Tibial artery (tissue), 4 donors: ENCODE results near the gene FAM13A.

Experiments
- DNase-seq, 2 donors: peaks; one replicate each; pipeline ENCODE4 v3.0.0-alpha.2; 2019
- H3K27ac ChIP-seq, 2 donors: fragments of 200-600 bp; sonication (generic) in 1 of 2; 1 replicate in 1 of 2; 2 replicates in 1 of 2; pipeline ENCODE4 v1.5.1; 2018 to 2019; ENCODE audit warnings: mild to moderate bottlenecking in 1 of 2
- H3K27me3 ChIP-seq, 2 donors: fragments of 200-600 bp; sonication (generic) in 1 of 2; one replicate each; pipeline versions ENCODE4 v1.5.1 to v1.6.0; 2016 to 2019
- H3K36me3 ChIP-seq, 3 donors: fragments of 200-600 bp; sonication (generic) in 2 of 3; one replicate each; pipeline ENCODE4 v1.5.1; 2016 to 2019; ENCODE audit warnings: mild to moderate bottlenecking in 2 of 3
- H3K4me1 ChIP-seq, 4 donors: fragments of 200-600 bp; sonication (generic) in 2 of 4; 1 replicate in 3 of 4; 2 replicates in 1 of 4; pipeline ENCODE4 v1.5.1; 2016 to 2019
- H3K4me3 ChIP-seq, 2 donors: fragments of 200-600 bp; sonication (generic) in 1 of 2; 1 replicate in 1 of 2; 2 replicates in 1 of 2; pipeline ENCODE4 v1.5.1; 2018 to 2019; ENCODE audit warnings: mild to moderate bottlenecking in 2 of 2
- H3K9me3 ChIP-seq, 3 donors: fragments of 200-600 bp; sonication (generic) in 1 of 3; one replicate each; pipeline ENCODE4 v1.5.1; 2016 to 2019
- CTCF ChIP-seq, 2 experiments: fragments of 200-600 bp in 1 of 2; fragments of 450-650 bp in 1 of 2; IDR thresholded peaks; one replicate each; pipeline ENCODE4 v1.5.1; 2017 to 2019; ENCODE audit warnings: antibody characterized with exemption in 2 of 2, mild to moderate bottlenecking in 1 of 2, moderate library complexity in 1 of 2
- intact Hi-C: fragments of 100-400 bp; cut with DNase I; formaldehyde crosslinking; loops from one replicate; pipeline ENCODE4 v1.15.0; 2023; ENCODE audit warnings: low total_unique reads

The FAM13A gene

GRCh38 chr4:88780389-88780788, 276.6 kb downstream of the FAM13A start:
- TF ChIP-seq CTCF (IDR thresholded peaks at IDR 0.05), result no peak
- no peak for DNase-seq
- no peak overlapping the region for H3K4me3 ChIP-seq
- peaks cover 24 to 43% (median 40%) of the 10 kb centered on the region in 3 donors for H3K36me3 ChIP-seq
- intact Hi-C loops, result no loop called here
- H3K9me3 ChIP-seq, result no peaks in the 10 kb centered on the region
- H3K4me1 ChIP-seq, result no peaks in the 10 kb centered on the region
- no peaks in the 10 kb centered on the region for H3K27me3 ChIP-seq
- H3K27ac ChIP-seq, result no peak overlapping the region

- no peak for DNase-seq
- peaks cover 22 to 42% (median 40%) of the 10 kb centered on the region in 3 donors for H3K36me3 ChIP-seq
Measured at GRCh38 chr4:88779431-88779830, 277.6 kb downstream of the FAM13A start.

GRCh38 chr4:88775529-88775928, 281.5 kb downstream of the FAM13A start:
- peaks cover 1 to 54% (median 25%) of the 10 kb centered on the region in 3 donors for H3K36me3 ChIP-seq
- no peak for TF ChIP-seq CTCF (IDR thresholded peaks at IDR 0.05)
- no peak for DNase-seq
- no peaks in the 10 kb centered on the region for H3K4me1 ChIP-seq
- intact Hi-C loops, result no loop called here
- no peak overlapping the region for H3K4me3 ChIP-seq
- no peaks in the 10 kb centered on the region for H3K9me3 ChIP-seq
- no peaks in the 10 kb centered on the region for H3K27me3 ChIP-seq
- no peak overlapping the region for H3K27ac ChIP-seq

More at GRCh38 chr4:88779431-88779830, 277.6 kb downstream of the FAM13A start:
- Histone ChIP-seq H3K27me3 (no peaks in the 10 kb centered on the region), H3K9me3 (no peaks in the 10 kb centered on the region), H3K27ac (no peak overlapping the region), H3K4me3 (no peak overlapping the region), H3K4me1 (no peaks in the 10 kb centered on the region)
- no peak for TF ChIP-seq CTCF (IDR thresholded peaks at IDR 0.05)
- intact Hi-C loops, result no loop called here

GRCh38 chr4:88775026-88775425, 282.0 kb downstream of the FAM13A start:
- Histone ChIP-seq H3K27ac (no peak overlapping the region), H3K9me3 (no peaks in the 10 kb centered on the region), H3K27me3 (no peaks in the 10 kb centered on the region), H3K4me3 (no peak overlapping the region), H3K4me1 (no peaks in the 10 kb centered on the region), H3K36me3 (peaks cover 0 to 50% (median 23%) of the 10 kb centered on the region in 3 donors)
- DNase-seq, result no peak
- TF ChIP-seq CTCF (IDR thresholded peaks at IDR 0.05), result no peak
- intact Hi-C loops, result no loop called here

GRCh38 chr4:88771883-88772450, 285.0 kb downstream of the FAM13A start:
- H3K9me3 ChIP-seq, result no peaks in the 10 kb centered on the region
- H3K4me3 ChIP-seq, result no peak overlapping the region
- peaks cover 0 to 38% (median 11%) of the 10 kb centered on the region in 3 donors for H3K36me3 ChIP-seq
- no peak overlapping the region for H3K27ac ChIP-seq
- intact Hi-C loops, result no loop called here
- DNase-seq, result no peak
- no peaks in the 10 kb centered on the region for H3K27me3 ChIP-seq
- no peak for TF ChIP-seq CTCF (IDR thresholded peaks at IDR 0.05)
- H3K4me1 ChIP-seq, result no peaks in the 10 kb centered on the region
